Mammary epithelial cell (primary cell): ENCODE data around the gene SELENOS.

Experiments
- EZH2 ChIP-seq: IDR thresholded peaks from 2 replicates; pipeline ENCODE4 v1.6.1; 2012; ENCODE audit warnings: low read length, inconsistent platforms, borderline replicate concordance
- TF ChIP-seq, protein P1 (sequence below), 2 donors: IDR thresholded peaks in 1 of 2; conservative IDR thresholded peaks in 1 of 2; 2 replicates each; pipeline ENCODE4 v1.5.1; 2011 to 2012; ENCODE audit warnings: inconsistent platforms in 2 of 2, low read length in 2 of 2, mild to moderate bottlenecking in 2 of 2, control low read depth in 1 of 2, low read depth in 1 of 2; ENCODE audit not compliant: insufficient read depth in 1 of 2; ENCODE audit errors: extremely low read depth in 1 of 2

DNA sequence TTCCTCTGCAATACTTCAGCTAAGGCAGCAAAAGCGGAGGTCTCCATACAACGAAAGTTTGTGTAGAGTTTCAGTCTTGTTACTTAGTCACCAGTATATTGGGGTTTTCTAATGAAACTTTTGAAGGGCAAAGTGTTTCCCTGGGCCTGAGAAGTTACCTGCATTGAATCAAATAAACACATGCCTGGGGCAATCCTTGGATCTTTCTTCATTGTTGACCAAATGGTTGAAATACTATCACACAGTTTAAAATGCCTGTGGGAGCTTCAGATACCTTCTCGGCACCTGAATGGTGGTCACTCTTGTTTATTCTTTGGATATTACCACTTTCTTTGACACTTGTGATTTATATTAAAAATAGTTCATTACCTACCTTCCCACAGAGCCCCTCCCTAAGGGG lies 24.4 kb downstream of the SELENOS start:
- TF ChIP-seq, protein P1, sequence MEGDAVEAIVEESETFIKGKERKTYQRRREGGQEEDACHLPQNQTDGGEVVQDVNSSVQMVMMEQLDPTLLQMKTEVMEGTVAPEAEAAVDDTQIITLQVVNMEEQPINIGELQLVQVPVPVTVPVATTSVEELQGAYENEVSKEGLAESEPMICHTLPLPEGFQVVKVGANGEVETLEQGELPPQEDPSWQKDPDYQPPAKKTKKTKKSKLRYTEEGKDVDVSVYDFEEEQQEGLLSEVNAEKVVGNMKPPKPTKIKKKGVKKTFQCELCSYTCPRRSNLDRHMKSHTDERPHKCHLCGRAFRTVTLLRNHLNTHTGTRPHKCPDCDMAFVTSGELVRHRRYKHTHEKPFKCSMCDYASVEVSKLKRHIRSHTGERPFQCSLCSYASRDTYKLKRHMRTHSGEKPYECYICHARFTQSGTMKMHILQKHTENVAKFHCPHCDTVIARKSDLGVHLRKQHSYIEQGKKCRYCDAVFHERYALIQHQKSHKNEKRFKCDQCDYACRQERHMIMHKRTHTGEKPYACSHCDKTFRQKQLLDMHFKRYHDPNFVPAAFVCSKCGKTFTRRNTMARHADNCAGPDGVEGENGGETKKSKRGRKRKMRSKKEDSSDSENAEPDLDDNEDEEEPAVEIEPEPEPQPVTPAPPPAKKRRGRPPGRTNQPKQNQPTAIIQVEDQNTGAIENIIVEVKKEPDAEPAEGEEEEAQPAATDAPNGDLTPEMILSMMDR (conservative IDR thresholded peaks at IDR 0.05 in 1 of 2, IDR thresholded peaks at IDR 0.05 in 1 of 2; ENCODE audit: extremely low read depth in 1 of 2, insufficient read depth in 1 of 2, low read depth in 1 of 2, low read length in 2 of 2) = no peak
- no peak for TF ChIP-seq EZH2
